ENCODE results near the gene CLUH. TPM values are rescaled to one million over a fixed set of nuclear protein-coding genes. Genes with fewer than 3 reads are reported as not detected.

CLUH gene
- total RNA-seq, 4 donors from 2014 or later, result 120 to 291 (median 151) TPM

DNA sequence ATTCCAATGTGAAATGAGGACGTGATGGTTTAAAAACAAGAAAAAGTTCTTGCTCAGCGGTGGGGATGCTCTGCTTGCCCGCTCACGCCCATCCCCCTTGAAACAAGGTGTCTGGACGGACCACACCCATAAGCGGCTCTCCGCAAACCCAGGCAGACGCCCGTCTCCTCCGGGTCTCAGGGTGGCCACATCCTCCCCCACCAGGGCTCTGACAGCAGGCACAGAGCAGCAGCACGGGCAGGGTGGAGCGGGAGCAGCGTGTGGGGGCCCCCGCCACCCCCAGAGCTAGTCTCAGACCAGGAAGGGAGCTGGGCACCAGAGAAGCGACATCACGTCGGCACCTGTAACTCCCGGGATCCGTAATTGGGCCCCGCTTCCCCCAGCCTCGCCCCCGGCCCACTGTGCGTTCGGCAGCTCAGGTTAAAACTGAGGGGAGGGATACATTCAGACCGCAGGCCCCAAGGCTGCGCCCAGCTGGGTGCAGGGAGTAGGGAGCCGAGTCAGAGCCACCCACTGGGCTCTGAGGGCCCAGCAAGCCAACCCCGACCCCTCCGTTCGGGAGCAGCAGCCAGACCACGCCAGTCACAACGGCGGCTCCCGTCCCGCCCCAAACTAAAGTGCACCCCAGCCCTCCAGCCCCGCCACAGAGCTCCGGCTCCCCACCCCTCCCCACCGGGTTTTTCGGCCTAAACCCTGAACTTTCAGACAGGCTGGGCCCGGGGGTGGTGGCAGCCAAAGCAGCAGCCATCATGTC, 22.0 kb downstream of the CLUH start:
- Histone ChIP-seq H3K4me3 (no peak overlapping the region), H3K36me3 (peaks cover 52% of the 10 kb centered on the region), H3K27ac (no peak overlapping the region), H3K9me3 (no peaks in the 10 kb centered on the region), H3K27me3 (no peaks in the 10 kb centered on the region), H3K4me1 (peaks cover 30% of the 10 kb centered on the region)
- TF ChIP-seq EP300 (IDR thresholded peaks at IDR 0.05), result no peak
- no peak for TF ChIP-seq CTCF (IDR thresholded peaks at IDR 0.05)
- TF ChIP-seq POLR2A (IDR thresholded peaks at IDR 0.05), result no peak
- no peak for TF ChIP-seq POLR2AphosphoS5 (IDR thresholded peaks at IDR 0.05)
- 69% methylated on average over 26 of the region's 40 CpGs for WGBS
- DNase-seq (ENCODE audit: low spot score in 2 of 2), result peak in 1 of 2 donors; percentile 74

DNA sequence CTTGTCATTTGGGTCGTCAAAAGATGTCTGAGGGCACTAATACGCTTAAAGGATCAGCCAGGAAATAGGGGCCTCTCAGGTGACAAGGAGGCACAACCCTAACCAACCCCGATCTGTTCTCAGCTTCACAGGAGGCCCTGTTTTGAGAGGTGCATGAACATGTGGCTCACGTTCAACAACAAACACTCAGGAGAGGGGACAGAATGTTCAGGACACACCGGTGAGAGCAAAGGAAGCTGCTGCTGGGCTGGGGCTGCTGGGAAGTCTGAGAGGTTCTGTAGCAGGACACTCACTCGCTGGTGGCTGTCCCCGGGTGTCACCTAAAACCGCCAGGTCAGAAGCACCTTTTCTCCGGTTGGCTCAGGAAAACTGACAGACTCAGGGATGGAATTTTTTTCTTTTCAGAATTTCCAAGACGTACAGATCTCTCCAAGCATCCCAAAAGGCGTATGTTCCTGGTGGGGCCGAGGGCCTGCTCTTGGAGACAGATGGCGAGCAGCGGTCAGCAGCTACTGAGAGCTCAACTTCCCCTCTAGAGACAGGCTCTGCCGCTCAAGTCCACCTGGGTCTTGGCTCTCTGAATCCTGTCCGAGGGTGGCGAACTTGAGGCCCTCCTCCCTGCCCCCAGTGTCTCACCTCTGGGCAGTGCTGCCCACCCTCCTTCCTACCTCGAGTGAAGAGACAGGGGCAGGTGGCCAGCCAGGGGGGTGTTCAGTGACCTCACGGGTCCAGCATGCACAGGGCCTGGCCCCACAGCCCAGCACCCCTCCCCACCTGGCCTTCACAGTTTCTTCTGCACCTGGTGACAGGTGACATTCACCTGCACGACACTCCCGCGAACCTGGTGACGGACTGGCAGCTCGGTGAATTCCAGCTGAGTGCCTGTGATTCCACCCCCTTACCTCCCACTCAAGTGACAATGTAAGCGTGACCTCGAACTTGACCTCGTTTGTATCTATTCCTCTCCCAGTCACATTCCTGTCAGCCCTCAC, 22.9 kb downstream of the CLUH start:
- peak; percentile 67 to 79 for DNase-seq (ENCODE audit: low spot score in 2 of 2)
- Histone ChIP-seq H3K36me3 (peaks cover 51% of the 10 kb centered on the region), H3K4me3 (no peak overlapping the region), H3K4me1 (peaks cover 30% of the 10 kb centered on the region), H3K27me3 (no peaks in the 10 kb centered on the region), H3K9me3 (no peaks in the 10 kb centered on the region), H3K27ac (no peak overlapping the region)
- TF ChIP-seq CTCF (IDR thresholded peaks at IDR 0.05), result no peak
- TF ChIP-seq POLR2AphosphoS5 (IDR thresholded peaks at IDR 0.05), result no peak
- TF ChIP-seq POLR2A (IDR thresholded peaks at IDR 0.05), result no peak
- no peak for TF ChIP-seq EP300 (IDR thresholded peaks at IDR 0.05)
- 75% methylated on average over 18 of the region's 27 CpGs for WGBS

- DNase-seq (ENCODE audit: low spot score in 2 of 2), result peak in 1 of 2 donors; percentile 52
- Histone ChIP-seq H3K4me3 (no peak overlapping the region), H3K36me3 (peaks cover 47% of the 10 kb centered on the region), H3K27me3 (no peaks in the 10 kb centered on the region), H3K27ac (peak overlapping the region; percentile 26), H3K9me3 (no peaks in the 10 kb centered on the region), H3K4me1 (peaks cover 30% of the 10 kb centered on the region)
- 54% methylated on average over 6 of the region's 6 CpGs for WGBS
- TF ChIP-seq EP300 (IDR thresholded peaks at IDR 0.05) (no peak), POLR2A (IDR thresholded peaks at IDR 0.05) (no peak), POLR2AphosphoS5 (IDR thresholded peaks at IDR 0.05) (no peak), CTCF (IDR thresholded peaks at IDR 0.05) (no peak)
These were observed 24.5 kb downstream of the CLUH start for GRCh38 chr17:2687074-2687418.

DNA sequence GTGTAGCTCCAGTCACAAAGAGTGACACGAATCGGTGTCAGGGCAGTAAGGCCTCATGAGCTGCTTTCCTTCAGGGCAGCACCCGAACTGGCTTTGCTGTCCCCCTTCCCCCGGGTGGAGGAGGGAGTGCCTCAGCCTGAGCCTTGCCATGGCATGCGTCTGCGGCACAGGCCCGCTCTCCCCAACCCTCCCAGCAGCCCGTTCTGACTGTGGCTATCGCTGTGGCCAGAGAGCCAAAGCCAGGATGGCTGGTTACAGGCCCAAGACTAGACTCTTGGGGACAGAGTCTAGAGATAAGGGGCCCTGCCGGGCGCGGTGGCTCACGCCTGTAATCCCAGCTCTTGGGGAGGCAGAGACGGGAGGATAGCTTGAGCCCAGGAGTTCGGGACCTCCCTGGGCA, 25.9 kb downstream of the CLUH start:
- DNase-seq (ENCODE audit: low spot score in 2 of 2), result peak in 1 of 2 donors; percentile 53
- Histone ChIP-seq H3K27ac (no peak overlapping the region), H3K36me3 (peaks cover 47% of the 10 kb centered on the region), H3K4me1 (peaks cover 30% of the 10 kb centered on the region), H3K9me3 (no peaks in the 10 kb centered on the region), H3K27me3 (no peaks in the 10 kb centered on the region), H3K4me3 (no peak overlapping the region)
- no peak for TF ChIP-seq CTCF (IDR thresholded peaks at IDR 0.05)
- no peak for TF ChIP-seq POLR2A (IDR thresholded peaks at IDR 0.05)
- no peak for TF ChIP-seq POLR2AphosphoS5 (IDR thresholded peaks at IDR 0.05)
- no peak for TF ChIP-seq EP300 (IDR thresholded peaks at IDR 0.05)
- WGBS, result 68% methylated on average over 15 of the region's 15 CpGs

DNA sequence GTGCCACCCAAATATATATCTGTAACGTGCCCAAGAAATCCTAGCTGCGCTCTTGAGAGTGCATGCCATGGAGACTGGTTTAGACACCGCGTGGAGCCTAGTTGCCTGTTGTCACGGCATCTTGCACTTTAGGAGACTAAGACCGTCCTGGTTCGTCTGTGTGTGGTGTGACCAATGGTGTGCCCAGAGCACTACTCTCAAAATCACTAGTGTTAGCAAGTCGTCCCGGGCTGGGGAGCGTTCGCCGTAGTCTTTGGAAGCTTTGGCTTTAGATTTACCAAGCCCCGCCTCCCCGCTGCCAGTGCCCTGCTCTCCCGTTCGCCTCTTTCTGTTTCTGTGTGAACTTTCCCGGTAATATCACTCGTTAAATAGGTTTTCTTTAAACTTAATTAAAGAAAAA, 27.0 kb downstream of the CLUH start:
- TF ChIP-seq CTCF (IDR thresholded peaks at IDR 0.05) (no peak), POLR2A (IDR thresholded peaks at IDR 0.05) (no peak), POLR2AphosphoS5 (IDR thresholded peaks at IDR 0.05) (no peak), EP300 (IDR thresholded peaks at IDR 0.05) (no peak)
- H3K4me1 ChIP-seq, result peaks cover 27% of the 10 kb centered on the region
- DNase-seq (ENCODE audit: low spot score in 2 of 2), result peak in 1 of 2 donors; percentile 60
- H3K9me3 ChIP-seq, result no peaks in the 10 kb centered on the region
- 90% methylated on average over 18 of the region's 18 CpGs for WGBS
- H3K27ac ChIP-seq, result no peak overlapping the region
- H3K4me3 ChIP-seq, result no peak overlapping the region
- H3K27me3 ChIP-seq, result no peaks in the 10 kb centered on the region
- H3K36me3 ChIP-seq, result peaks cover 49% of the 10 kb centered on the region
